Caco-2 (cell line): Measurements from ENCODE around the gene AGPS. TPM values are rescaled to one million over a fixed set of nuclear protein-coding genes. Genes with fewer than 3 reads are reported as not detected.

Experiments used
- BruUV-seq: library from RNA; stranded (reverse); fragments of 400-500 nt; replicated peaks from 2 replicates; lab custom pipeline; 2021; lab: Mats Ljungman, UMichigan
- CTCF ChIA-PET: fragments of 300-600 bp; sonication (Branson Sonifier 250); formaldehyde crosslinking; loops from one replicate; lab custom pipeline; 2022; ENCODE audit warnings: antibody characterized with exemption; lab: Charles Lee
- POLR2A ChIA-PET: fragments of 300-600 bp; sonication (Branson Sonifier 250); formaldehyde crosslinking; loops from one replicate; lab custom pipeline; 2022; ENCODE audit warnings: antibody characterized with exemption; lab: Charles Lee
- DNase-seq, 2 experiments: peaks; one replicate each; pipeline versions ENCODE4 v3.0.0 to v3.0.0-alpha.2; 2020 to 2022
- H3K27me3 ChIP-seq: replicated peaks from 2 replicates; pipeline ENCODE4 v1.6.0; 2011; ENCODE audit warnings: low read length; ENCODE audit not compliant: control insufficient read depth, insufficient read depth
- H3K36me3 ChIP-seq: 2 replicates; pipeline ENCODE4 v1.5.1; 2011; ENCODE audit warnings: low read length; ENCODE audit not compliant: control insufficient read depth, insufficient read depth
- H3K4me1 ChIP-seq: fragments of 250-450 bp; sonication (Bioruptor Pico); 2 replicates; pipeline ENCODE4 v1.5.1; 2020; ENCODE audit warnings: mild to moderate bottlenecking
- H3K4me3 ChIP-seq: 2 replicates; pipeline ENCODE4 v1.5.1; 2011; ENCODE audit warnings: low read depth, mild to moderate bottlenecking, control low read depth, low read length
- H3K9me3 ChIP-seq: fragments of 250-450 bp; sonication (Bioruptor Pico); 2 replicates; pipeline ENCODE4 v1.5.1; 2020; ENCODE audit warnings: mild to moderate bottlenecking, moderate library complexity
- H3K27ac Mint-ChIP-seq: one replicate; pipeline ENCODE4 v1.8.0; 2022; ENCODE audit warnings: mixed read lengths; ENCODE audit not compliant: unreplicated experiment
- H3K27me3 Mint-ChIP-seq: one replicate; pipeline ENCODE4 v1.8.0; 2022; ENCODE audit warnings: mixed read lengths; ENCODE audit not compliant: insufficient read depth, unreplicated experiment
- H3K36me3 Mint-ChIP-seq: one replicate; pipeline ENCODE4 v1.8.0; 2022; ENCODE audit warnings: mild to moderate bottlenecking, mixed read lengths; ENCODE audit not compliant: insufficient read depth, unreplicated experiment
- H3K4me1 Mint-ChIP-seq: one replicate; pipeline ENCODE4 v1.8.0; 2022; ENCODE audit warnings: low read depth, mixed read lengths; ENCODE audit not compliant: unreplicated experiment
- H3K4me3 Mint-ChIP-seq: one replicate; pipeline ENCODE4 v1.8.0; 2022; ENCODE audit warnings: mild to moderate bottlenecking, moderate library complexity, mixed read lengths; ENCODE audit not compliant: unreplicated experiment
- H3K9me3 Mint-ChIP-seq: one replicate; pipeline ENCODE4 v1.8.0; 2022; ENCODE audit warnings: mixed read lengths; ENCODE audit not compliant: unreplicated experiment
- intact Hi-C: fragments of 100-400 bp; cut with micrococcal nuclease; formaldehyde crosslinking; loops from one replicate; pipeline ENCODE4 v1.10.0; 2022; ENCODE audit not compliant: unreplicated experiment
- total RNA-seq: library from RNA; stranded (reverse); gene quantifications from 2 replicates; pipeline ENCODE4 v1.2.3, GENCODE V29; 2022
- TF ChIP-seq, protein P1 (sequence below), 2 experiments: fragments of 200-600 bp in 1 of 2; IDR thresholded peaks; 1 replicate in 1 of 2; 2 replicates in 1 of 2; pipeline versions ENCODE4 v1.5.1 to v1.8.0; 2011 to 2022; ENCODE audit warnings: antibody characterized with exemption in 1 of 2, control low read depth in 1 of 2, inconsistent platforms in 1 of 2, low read depth in 1 of 2, low read length in 1 of 2, mild to moderate bottlenecking in 1 of 2, moderate library complexity in 1 of 2; ENCODE audit not compliant: insufficient read depth in 1 of 2, severe bottlenecking in 1 of 2, unreplicated experiment in 1 of 2

AGPS gene
- total RNA-seq, 1 experiment from 2014 or later, result 105 TPM

- Mint-ChIP-seq H3K4me1 (no peaks in the 10 kb centered on the region), H3K36me3 (no peaks in the 10 kb centered on the region), H3K4me3 (no peak overlapping the region), H3K9me3 (no peaks in the 10 kb centered on the region), H3K27ac (no peak overlapping the region), H3K27me3 (no peaks in the 10 kb centered on the region)
- H3K4me3 ChIP-seq, result no peak overlapping the region
- TF ChIP-seq, protein P1, sequence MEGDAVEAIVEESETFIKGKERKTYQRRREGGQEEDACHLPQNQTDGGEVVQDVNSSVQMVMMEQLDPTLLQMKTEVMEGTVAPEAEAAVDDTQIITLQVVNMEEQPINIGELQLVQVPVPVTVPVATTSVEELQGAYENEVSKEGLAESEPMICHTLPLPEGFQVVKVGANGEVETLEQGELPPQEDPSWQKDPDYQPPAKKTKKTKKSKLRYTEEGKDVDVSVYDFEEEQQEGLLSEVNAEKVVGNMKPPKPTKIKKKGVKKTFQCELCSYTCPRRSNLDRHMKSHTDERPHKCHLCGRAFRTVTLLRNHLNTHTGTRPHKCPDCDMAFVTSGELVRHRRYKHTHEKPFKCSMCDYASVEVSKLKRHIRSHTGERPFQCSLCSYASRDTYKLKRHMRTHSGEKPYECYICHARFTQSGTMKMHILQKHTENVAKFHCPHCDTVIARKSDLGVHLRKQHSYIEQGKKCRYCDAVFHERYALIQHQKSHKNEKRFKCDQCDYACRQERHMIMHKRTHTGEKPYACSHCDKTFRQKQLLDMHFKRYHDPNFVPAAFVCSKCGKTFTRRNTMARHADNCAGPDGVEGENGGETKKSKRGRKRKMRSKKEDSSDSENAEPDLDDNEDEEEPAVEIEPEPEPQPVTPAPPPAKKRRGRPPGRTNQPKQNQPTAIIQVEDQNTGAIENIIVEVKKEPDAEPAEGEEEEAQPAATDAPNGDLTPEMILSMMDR (IDR thresholded peaks at IDR 0.05; ENCODE audit: insufficient read depth in 1 of 2, low read depth in 1 of 2, low read length in 1 of 2, severe bottlenecking in 1 of 2, unreplicated experiment in 1 of 2), result no peak
- no peak for DNase-seq
- H3K36me3 ChIP-seq, result no peaks in the 10 kb centered on the region
- CTCF ChIA-PET, result no interaction called here
- no peaks in the 10 kb centered on the region for H3K9me3 ChIP-seq
- peaks cover 10% of the 10 kb centered on the region for H3K4me1 ChIP-seq
- intact Hi-C loops, result no loop called here
- no peaks in the 10 kb centered on the region for H3K27me3 ChIP-seq
- POLR2A ChIA-PET, result no interaction called here
- no TSS peak for BruUV-seq
These were observed 189.4 kb downstream of the AGPS start for GRCh38 chr2:177582000-177582399.

DNA sequence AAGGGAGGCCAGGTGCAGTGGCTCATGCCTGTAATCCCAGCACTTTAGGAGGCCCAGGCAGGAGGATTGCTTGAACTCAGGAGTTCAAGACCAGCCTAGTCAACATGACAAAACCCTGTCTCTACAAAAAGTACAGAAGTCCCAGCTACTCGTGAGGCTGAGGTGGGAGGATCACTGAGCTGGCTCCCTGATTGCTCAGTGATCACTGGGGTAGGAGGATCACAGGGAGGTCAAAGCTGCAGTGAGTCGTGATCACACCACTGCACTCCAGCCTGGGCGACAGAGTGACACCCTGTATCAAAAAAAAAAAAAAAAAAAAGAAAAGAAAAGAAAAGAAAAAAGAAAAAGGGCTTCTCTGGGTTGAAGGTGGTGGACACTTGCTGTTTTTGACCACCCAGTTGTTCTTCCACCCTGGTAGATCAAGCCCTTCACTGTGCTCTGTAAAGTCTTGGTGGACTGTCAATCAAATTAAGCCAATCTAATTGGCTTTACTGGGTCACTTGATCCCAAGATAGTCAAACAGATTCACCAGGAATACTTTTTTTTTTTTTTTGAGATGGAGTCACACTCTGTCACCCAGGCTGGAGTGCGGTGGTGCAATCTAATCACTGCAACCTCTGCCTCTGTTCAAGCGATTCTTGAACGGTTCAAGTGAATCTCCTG, 191.6 kb downstream of the AGPS start:
- H3K4me3 ChIP-seq, result no peak overlapping the region
- intact Hi-C loops, result no loop called here
- no peaks in the 10 kb centered on the region for H3K27me3 ChIP-seq
- H3K9me3 Mint-ChIP-seq, result no peaks in the 10 kb centered on the region
- POLR2A ChIA-PET, result no interaction called here
- no peaks in the 10 kb centered on the region for H3K9me3 ChIP-seq
- TF ChIP-seq, protein P1 (IDR thresholded peaks at IDR 0.05; ENCODE audit: insufficient read depth in 1 of 2, low read depth in 1 of 2, low read length in 1 of 2, severe bottlenecking in 1 of 2, unreplicated experiment in 1 of 2), result no peak
- no peaks in the 10 kb centered on the region for H3K36me3 ChIP-seq
- no TSS peak for BruUV-seq
- H3K27me3 Mint-ChIP-seq, result no peaks in the 10 kb centered on the region
- DNase-seq, result no peak
- peaks cover 9% of the 10 kb centered on the region for H3K4me1 ChIP-seq
- H3K4me3 Mint-ChIP-seq, result no peak overlapping the region
- H3K36me3 Mint-ChIP-seq, result no peaks in the 10 kb centered on the region
- no peaks in the 10 kb centered on the region for H3K4me1 Mint-ChIP-seq
- no peak overlapping the region for H3K27ac Mint-ChIP-seq
- CTCF ChIA-PET, result interaction anchor here (1.0 kb wide), 1 partner anchor 38 kb away, joined by 3 read pairs; no protein-coding TSS in a partner anchor

- TF ChIP-seq, protein P1 (IDR thresholded peaks at IDR 0.05; ENCODE audit: insufficient read depth in 1 of 2, low read depth in 1 of 2, low read length in 1 of 2, severe bottlenecking in 1 of 2, unreplicated experiment in 1 of 2), result no peak
- no TSS peak for BruUV-seq
- Histone ChIP-seq H3K36me3 (no peaks in the 10 kb centered on the region), H3K4me1 (no peaks in the 10 kb centered on the region), H3K4me3 (no peak overlapping the region), H3K27me3 (no peaks in the 10 kb centered on the region), H3K9me3 (no peaks in the 10 kb centered on the region)
- Mint-ChIP-seq H3K4me1 (no peaks in the 10 kb centered on the region), H3K27ac (no peak overlapping the region), H3K4me3 (no peak overlapping the region), H3K9me3 (no peaks in the 10 kb centered on the region), H3K27me3 (no peaks in the 10 kb centered on the region), H3K36me3 (no peaks in the 10 kb centered on the region)
- DNase-seq, result no peak
- ChIA-PET CTCF (interaction anchor here (0.5 to 1.4 kb wide), 2 partner anchors 19 to 599 kb away, joined by 3 to 4 read pairs; no protein-coding TSS in a partner anchor), POLR2A (interaction anchor here (0.6 kb wide), 1 partner anchor 116 kb away, joined by 3 read pairs; no protein-coding TSS in a partner anchor)
- intact Hi-C loops, result no loop called here
These were observed 192.8 kb downstream of the AGPS start for GRCh38 chr2:177585234-177585863.
